ENCODE results near the gene LRIG1.
A peak's percentile ranks its signal among the peaks of the same experiment; 100 is the strongest.

The LRIG1 gene

GRCh38 chr3:66399529-66400232 is 101.1 kb downstream of the LRIG1 start:
- DNase-seq, result no peak

GRCh38 chr3:66398228-66399025 is 102.4 kb downstream of the LRIG1 start:
- peak; percentile 64 for DNase-seq

- no peak for DNase-seq
Measured at GRCh38 chr3:66397745-66398144, 103.1 kb downstream of the LRIG1 start.

GRCh38 chr3:66396888-66397287 is 103.9 kb downstream of the LRIG1 start:
- DNase-seq, result no peak

- DNase-seq, result no peak
Measured at GRCh38 chr3:66396161-66396760, 104.6 kb downstream of the LRIG1 start.

GRCh38 chr3:66395635-66396034 is 105.2 kb downstream of the LRIG1 start:
- no peak for DNase-seq

- no peak for DNase-seq
Measured at GRCh38 chr3:66394753-66395249, 106.0 kb downstream of the LRIG1 start.

- DNase-seq, result no peak
Measured at GRCh38 chr3:66394019-66394752, 106.6 kb downstream of the LRIG1 start.

GRCh38 chr3:66393333-66394005 is 107.4 kb downstream of the LRIG1 start:
- DNase-seq, result no peak

GRCh38 chr3:66392966-66393332 is 107.9 kb downstream of the LRIG1 start:
- no peak for DNase-seq

- no peak for DNase-seq
Measured at GRCh38 chr3:66392512-66392911, 108.3 kb downstream of the LRIG1 start.

- no peak for DNase-seq
Measured at GRCh38 chr3:66390013-66390412, 110.8 kb downstream of the LRIG1 start.

- DNase-seq, result no peak
Measured at GRCh38 chr3:66386925-66387650, 113.7 kb downstream of the LRIG1 start.

- no peak for DNase-seq
Measured at GRCh38 chr3:66386011-66386924, 114.6 kb downstream of the LRIG1 start.

- no peak for DNase-seq
Measured at GRCh38 chr3:66385066-66385465, 115.8 kb downstream of the LRIG1 start.

- DNase-seq, result no peak
Measured at GRCh38 chr3:66383998-66384745, 116.7 kb downstream of the LRIG1 start.

- no peak for DNase-seq
Measured at GRCh38 chr3:66383023-66383422, 117.8 kb downstream of the LRIG1 start.

GRCh38 chr3:66382142-66382541 is 118.7 kb downstream of the LRIG1 start:
- no peak for DNase-seq

GRCh38 chr3:66381626-66382025 is 119.2 kb downstream of the LRIG1 start:
- no peak for DNase-seq

Data from NCI-H2081 treated with DMSO at 0.1 percent for 48 hours (cell line).